HG03558 (cell line): Measurements from ENCODE around the gene CALML5.

Experiments used
- ATAC-seq: cut with Tn5 transposase; IDR thresholded peaks from one replicate; pipeline ENCODE4 v1.9.1; 2021; ENCODE audit warnings: moderate number of reproducible peaks; ENCODE audit not compliant: unreplicated experiment; ENCODE audit errors: extremely low read depth

Gene CALML5

GRCh38 chr10:5503477-5503835 is 4.1 kb upstream of the CALML5 start:
- no peak for ATAC-seq

- no peak for ATAC-seq
These were observed 3.5 kb upstream of the CALML5 start for GRCh38 chr10:5502571-5503476.

- no peak for ATAC-seq
These were observed 2.7 kb upstream of the CALML5 start for GRCh38 chr10:5502061-5502521.

- no peak for ATAC-seq
These were observed 1.5 kb upstream of the CALML5 start for GRCh38 chr10:5500910-5501309.

- no peak for ATAC-seq
These were observed 846 bp upstream of the CALML5 start for GRCh38 chr10:5500162-5500670.

GRCh38 chr10:5498791-5499492 is 428 bp downstream of the CALML5 start:
- no peak for ATAC-seq

- no peak for ATAC-seq
These were observed 1.2 kb downstream of the CALML5 start for GRCh38 chr10:5497948-5498730.

- no peak for ATAC-seq
These were observed 2.1 kb downstream of the CALML5 start for GRCh38 chr10:5497289-5497688.

GRCh38 chr10:5496261-5497250 is 2.8 kb downstream of the CALML5 start:
- ATAC-seq, result no peak

GRCh38 chr10:5494611-5495010 is 4.8 kb downstream of the CALML5 start:
- no peak for ATAC-seq

- no peak for ATAC-seq
These were observed 5.7 kb downstream of the CALML5 start for GRCh38 chr10:5493691-5494090.

- ATAC-seq, result no peak
These were observed 6.3 kb downstream of the CALML5 start for GRCh38 chr10:5492929-5493576.

- ATAC-seq, result no peak
These were observed 7.0 kb downstream of the CALML5 start for GRCh38 chr10:5492322-5492855.

- ATAC-seq, result no peak
These were observed 7.9 kb downstream of the CALML5 start for GRCh38 chr10:5491477-5491876.

- ATAC-seq, result no peak
These were observed 8.5 kb downstream of the CALML5 start for GRCh38 chr10:5490698-5491464.

GRCh38 chr10:5490032-5490431 is 9.3 kb downstream of the CALML5 start:
- ATAC-seq, result no peak

- ATAC-seq, result no peak
These were observed 10.9 kb downstream of the CALML5 start for GRCh38 chr10:5488272-5489161.
